Hepatocyte (in vitro differentiated cells): Measurements from ENCODE around the gene RARB.

Experiments used
- CTCF ChIP-seq: fragments of 200-600 bp; sonication (generic); IDR thresholded peaks from 2 replicates; pipeline ENCODE4 v1.5.1; 2016; ENCODE audit warnings: antibody characterized with exemption, mild to moderate bottlenecking; ENCODE audit not compliant: poor library complexity
- EZH2 ChIP-seq: fragments of 200-600 bp; sonication (generic); IDR thresholded peaks from 2 replicates; pipeline ENCODE4 v1.6.1; 2016; ENCODE audit warnings: antibody characterized with exemption, mild to moderate bottlenecking, borderline replicate concordance

- TF ChIP-seq EZH2 (no peak), CTCF (no peak)
Measured at GRCh38 chr3:25453619-25454004, 25.5 kb downstream of the RARB start.
